Stimulated activated naive B cell treated with anti-CD40 and anti-IgM and Interleukin-4, amounts not matched to agents 10 μg/mL and 1 μg/mL and 100 μg/mL, for 72 hours (primary cell): ENCODE results near the gene SIGLEC1.
A peak's percentile ranks its signal among the peaks of the same experiment; 100 is the strongest.

Source experiments
- ATAC-seq, 2 donors: fragments of 150-1000 bp; cut with Tn5 transposase; replicated peaks; 2 replicates each; pipeline ENCODE4 v1.10.0; 2021; ENCODE audit warnings: moderate library complexity in 1 of 2
- DNase-seq: peaks from one replicate; pipeline ENCODE4 v3.0.0; 2021
- H3K27ac Mint-ChIP-seq: one replicate; pipeline ENCODE4 v1.8.0; 2022; ENCODE audit warnings: mild to moderate bottlenecking, mixed read lengths
- H3K27me3 Mint-ChIP-seq, 2 donors: one replicate each; pipeline ENCODE4 v1.8.0; 2022; ENCODE audit warnings: mixed read lengths in 2 of 2
- H3K36me3 Mint-ChIP-seq, 2 donors: one replicate each; pipeline ENCODE4 v1.8.0; 2022; ENCODE audit warnings: mixed read lengths in 2 of 2, mild to moderate bottlenecking in 1 of 2
- H3K4me1 Mint-ChIP-seq, 2 donors: one replicate each; pipeline ENCODE4 v1.8.0; 2022; ENCODE audit warnings: mixed read lengths in 2 of 2, mild to moderate bottlenecking in 1 of 2
- H3K4me3 Mint-ChIP-seq, 2 donors: one replicate each; pipeline ENCODE4 v1.8.0; 2022; ENCODE audit warnings: mild to moderate bottlenecking in 2 of 2, mixed read lengths in 2 of 2, moderate library complexity in 1 of 2
- H3K9me3 Mint-ChIP-seq, 2 donors: one replicate each; pipeline ENCODE4 v1.8.0; 2022; ENCODE audit warnings: mixed read lengths in 2 of 2, mild to moderate bottlenecking in 1 of 2

The SIGLEC1 gene

DNA sequence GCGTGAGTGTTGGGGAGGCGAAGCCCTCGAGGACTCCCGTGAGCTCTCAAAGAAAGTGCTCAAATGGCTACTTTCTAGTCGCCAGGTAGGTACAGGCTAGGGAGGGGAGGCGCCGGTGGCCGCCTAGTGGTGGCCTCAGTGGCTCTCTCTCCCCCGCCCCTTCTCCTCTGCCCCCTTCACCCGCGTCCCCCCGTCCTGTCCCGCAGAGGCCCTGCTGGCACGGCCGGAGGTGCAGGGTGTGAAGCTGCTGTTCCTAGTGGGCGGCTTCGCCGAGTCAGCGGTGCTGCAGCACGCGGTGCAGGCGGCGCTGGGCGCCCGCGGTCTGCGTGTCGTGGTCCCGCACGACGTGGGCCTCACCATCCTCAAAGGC is 38.9 kb upstream of the SIGLEC1 start:
- ATAC-seq, result no peak
- Mint-ChIP-seq H3K36me3 (peaks cover 9 to 14% of the 10 kb centered on the region in 2 donors), H3K4me3 (no peak overlapping the region), H3K9me3 (no peaks in the 10 kb centered on the region), H3K4me1 (peaks cover 5 to 17% of the 10 kb centered on the region in 2 donors), H3K27me3 (peaks cover 19 to 25% of the 10 kb centered on the region in 2 donors), H3K27ac (no peak overlapping the region)
- no peak for DNase-seq

GRCh38 chr20:3749689-3750531 is 37.5 kb upstream of the SIGLEC1 start:
- H3K27me3 Mint-ChIP-seq, result peaks cover 29 to 38% of the 10 kb centered on the region in 2 donors
- DNase-seq (no peak), ATAC-seq (peak; percentile 24 to 47)

DNA sequence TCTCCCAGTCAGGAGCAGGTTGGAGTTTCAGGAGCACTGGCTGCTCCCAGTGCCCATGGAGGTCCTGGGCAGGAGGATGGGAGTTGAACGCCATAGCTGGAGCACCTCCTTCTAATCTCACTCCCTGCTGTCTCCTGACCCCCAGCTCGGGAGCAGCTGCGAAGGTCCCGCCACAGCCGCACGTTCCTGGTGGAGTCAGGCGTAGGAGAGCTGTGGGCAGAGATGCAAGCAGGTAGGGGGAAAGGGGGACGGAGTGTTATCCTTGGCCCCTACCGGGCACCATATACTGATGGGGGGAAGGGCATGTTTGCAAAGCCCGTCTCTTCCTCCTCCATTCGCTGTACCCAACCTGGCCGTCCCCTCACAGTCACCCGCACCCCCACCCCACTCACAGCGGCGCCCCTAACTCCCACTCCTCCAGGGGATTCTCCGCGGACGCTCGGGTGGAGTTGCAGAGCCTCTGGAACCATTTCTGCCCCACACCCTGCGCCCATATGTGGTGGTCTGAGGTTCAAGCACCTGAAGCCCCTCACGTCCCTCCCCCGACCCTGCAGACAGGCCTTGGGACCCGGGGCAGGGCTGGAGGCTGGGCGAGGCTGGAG is 36.8 kb upstream of the SIGLEC1 start:
- Mint-ChIP-seq H3K36me3 (peaks cover 4% of the 10 kb centered on the region in 2 donors), H3K9me3 (peaks cover 0 to 1% of the 10 kb centered on the region in 2 donors), H3K4me1 (peaks cover 14 to 32% of the 10 kb centered on the region in 2 donors), H3K4me3 (no peak overlapping the region), H3K27ac (no peak overlapping the region), H3K27me3 (peaks cover 36 to 46% of the 10 kb centered on the region in 2 donors)
- DNase-seq, result no peak
- no peak for ATAC-seq

More at GRCh38 chr20:3749689-3750531, 37.5 kb upstream of the SIGLEC1 start:
- H3K9me3 Mint-ChIP-seq, result peaks cover 0 to under 1% of the 10 kb centered on the region in 2 donors
- H3K27ac Mint-ChIP-seq, result no peak overlapping the region
- H3K4me3 Mint-ChIP-seq, result no peak overlapping the region
- H3K36me3 Mint-ChIP-seq, result peaks cover 8 to 9% of the 10 kb centered on the region in 2 donors
- peaks cover 9 to 25% of the 10 kb centered on the region in 2 donors for H3K4me1 Mint-ChIP-seq

DNA sequence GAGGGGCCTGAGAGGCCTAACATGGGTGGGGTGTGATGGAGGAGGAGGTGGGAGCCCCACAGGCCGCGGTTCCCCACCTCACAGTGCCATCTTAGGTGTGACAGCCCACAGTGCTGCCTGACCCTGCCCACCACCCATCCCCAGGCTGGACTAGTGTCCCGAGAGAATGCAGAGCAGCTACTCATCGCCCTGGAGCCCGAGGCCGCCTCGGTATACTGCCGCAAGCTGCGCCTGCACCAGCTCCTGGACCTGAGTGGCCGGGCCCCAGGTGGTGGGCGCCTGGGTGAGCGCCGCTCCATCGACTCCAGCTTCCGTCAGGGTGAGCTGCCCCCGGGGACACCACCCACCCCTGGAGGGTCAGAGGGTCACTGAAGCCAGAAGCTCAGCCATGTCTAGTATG is 35.7 kb upstream of the SIGLEC1 start:
- H3K4me1 Mint-ChIP-seq, result peaks cover 14 to 29% of the 10 kb centered on the region in 2 donors
- peaks cover 4% of the 10 kb centered on the region in 2 donors for H3K36me3 Mint-ChIP-seq
- no peak overlapping the region for H3K4me3 Mint-ChIP-seq
- peaks cover 0 to 1% of the 10 kb centered on the region in 2 donors for H3K9me3 Mint-ChIP-seq
- ATAC-seq (no peak), DNase-seq (no peak)
- H3K27me3 Mint-ChIP-seq, result peaks cover 36 to 47% of the 10 kb centered on the region in 2 donors
- no peak overlapping the region for H3K27ac Mint-ChIP-seq

- Mint-ChIP-seq H3K27me3 (peaks cover 36 to 47% of the 10 kb centered on the region in 2 donors), H3K4me3 (no peak overlapping the region), H3K36me3 (peaks cover 2 to 3% of the 10 kb centered on the region in 2 donors), H3K27ac (no peak overlapping the region), H3K9me3 (peaks cover 0 to 1% of the 10 kb centered on the region in 2 donors), H3K4me1 (peaks cover 13 to 23% of the 10 kb centered on the region in 2 donors)
- ATAC-seq (no peak), DNase-seq (no peak)
Observed at GRCh38 chr20:3747471-3747870, 35.1 kb upstream of the SIGLEC1 start.

DNA sequence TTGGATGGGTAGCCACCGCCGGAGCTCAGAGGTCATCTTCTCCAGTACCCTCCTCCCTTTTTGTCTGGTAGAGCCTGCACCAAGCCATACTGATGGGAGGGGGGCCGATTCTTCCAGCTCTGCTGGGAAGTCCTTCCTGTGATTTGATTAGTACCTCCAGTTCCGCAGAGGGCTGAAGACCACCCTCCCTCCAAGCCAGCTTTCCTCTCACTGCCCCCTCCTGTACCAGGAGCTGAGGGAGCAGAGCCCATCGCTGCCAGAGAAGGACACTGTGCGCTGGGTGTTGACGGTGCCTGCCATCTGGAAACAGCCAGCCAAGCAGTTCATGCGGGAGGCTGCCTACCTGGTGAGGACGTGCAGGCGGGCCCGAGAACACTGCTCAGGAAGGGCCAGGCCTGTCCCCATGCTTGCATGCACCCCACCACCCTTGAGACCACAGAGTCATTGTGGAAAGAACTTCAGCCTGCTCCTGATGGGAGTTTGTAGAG is 33.3 kb upstream of the SIGLEC1 start:
- no peak overlapping the region for H3K27ac Mint-ChIP-seq
- DNase-seq, result no peak
- no peaks in the 10 kb centered on the region for H3K36me3 Mint-ChIP-seq
- peaks cover 0 to 1% of the 10 kb centered on the region in 2 donors for H3K9me3 Mint-ChIP-seq
- peaks cover 10 to 16% of the 10 kb centered on the region in 2 donors for H3K4me1 Mint-ChIP-seq
- peaks cover 36 to 47% of the 10 kb centered on the region in 2 donors for H3K27me3 Mint-ChIP-seq
- H3K4me3 Mint-ChIP-seq, result peak overlapping the region; percentile 22 to 44
- ATAC-seq, result no peak

GRCh38 chr20:3744806-3745685 is 32.6 kb upstream of the SIGLEC1 start:
- peak; percentile 73 to 82 for ATAC-seq
- Mint-ChIP-seq H3K4me1 (peaks cover 10 to 16% of the 10 kb centered on the region in 2 donors), H3K36me3 (no peaks in the 10 kb centered on the region), H3K4me3 (peak overlapping the region; percentile 74 to 75), H3K27ac (peak overlapping the region; percentile 26), H3K27me3 (peaks cover 41 to 47% of the 10 kb centered on the region in 2 donors), H3K9me3 (peaks cover 0 to 1% of the 10 kb centered on the region in 2 donors)
- peak; percentile 68 for DNase-seq

GRCh38 chr20:3744037-3744436 is 31.6 kb upstream of the SIGLEC1 start:
- peaks cover 10 to 16% of the 10 kb centered on the region in 2 donors for H3K4me1 Mint-ChIP-seq
- no peak for ATAC-seq
- no peak for DNase-seq
- H3K9me3 Mint-ChIP-seq, result peaks cover 0 to 1% of the 10 kb centered on the region in 2 donors
- no peak overlapping the region for H3K27ac Mint-ChIP-seq
- H3K36me3 Mint-ChIP-seq, result no peaks in the 10 kb centered on the region
- H3K27me3 Mint-ChIP-seq, result peaks cover 41 to 46% of the 10 kb centered on the region in 2 donors
- H3K4me3 Mint-ChIP-seq, result no peak overlapping the region

DNA sequence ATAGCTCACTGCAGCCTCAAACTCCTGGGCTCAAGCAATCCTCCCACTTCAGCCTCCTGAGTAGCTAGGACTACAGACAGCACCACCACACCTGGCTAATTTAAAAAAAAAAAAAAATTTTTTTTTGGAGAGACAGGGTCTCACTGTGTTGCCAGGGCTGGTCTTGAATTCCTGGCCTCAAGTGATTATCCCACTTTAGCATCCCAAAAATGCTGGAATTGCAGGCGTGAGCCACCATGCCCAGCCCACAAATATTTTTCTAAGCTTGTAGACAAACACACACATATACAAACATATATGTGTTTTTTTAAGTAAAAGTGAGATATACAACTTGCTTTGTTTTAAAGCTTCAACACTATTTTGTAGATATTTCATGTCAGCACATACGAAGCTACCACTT is 30.9 kb upstream of the SIGLEC1 start:
- no peak for ATAC-seq

GRCh38 chr20:3741836-3742458 is 29.5 kb upstream of the SIGLEC1 start:
- Mint-ChIP-seq H3K4me3 (no peak overlapping the region), H3K4me1 (peaks cover 10 to 16% of the 10 kb centered on the region in 2 donors), H3K27me3 (peaks cover 28% of the 10 kb centered on the region in 2 donors), H3K9me3 (peaks cover 0 to 1% of the 10 kb centered on the region in 2 donors), H3K27ac (no peak overlapping the region), H3K36me3 (no peaks in the 10 kb centered on the region)
- DNase-seq (no peak), ATAC-seq (no peak)

More for the DNA sequence above, 30.9 kb upstream of the SIGLEC1 start:
- H3K9me3 Mint-ChIP-seq, result peaks cover 0 to 1% of the 10 kb centered on the region in 2 donors
- no peak overlapping the region for H3K4me3 Mint-ChIP-seq
- peaks cover 10 to 16% of the 10 kb centered on the region in 2 donors for H3K4me1 Mint-ChIP-seq
- no peaks in the 10 kb centered on the region for H3K36me3 Mint-ChIP-seq
- peaks cover 37 to 38% of the 10 kb centered on the region in 2 donors for H3K27me3 Mint-ChIP-seq
- no peak for DNase-seq
- H3K27ac Mint-ChIP-seq, result no peak overlapping the region

- DNase-seq (no peak), ATAC-seq (no peak)
- Mint-ChIP-seq H3K36me3 (no peaks in the 10 kb centered on the region), H3K4me1 (peaks cover 10 to 16% of the 10 kb centered on the region in 2 donors), H3K27ac (no peak overlapping the region), H3K27me3 (peaks cover 17 to 19% of the 10 kb centered on the region in 2 donors), H3K9me3 (peaks cover 0 to 1% of the 10 kb centered on the region in 2 donors), H3K4me3 (no peak overlapping the region)
Observed at GRCh38 chr20:3740615-3741301, 28.4 kb upstream of the SIGLEC1 start.

GRCh38 chr20:3739926-3740451 is 27.6 kb upstream of the SIGLEC1 start:
- no peak for ATAC-seq
- no peaks in the 10 kb centered on the region for H3K36me3 Mint-ChIP-seq
- no peak overlapping the region for H3K27ac Mint-ChIP-seq
- no peak overlapping the region for H3K4me3 Mint-ChIP-seq
- DNase-seq, result no peak
- peaks cover 9 to 13% of the 10 kb centered on the region in 2 donors for H3K27me3 Mint-ChIP-seq
- peaks cover 0 to 1% of the 10 kb centered on the region in 2 donors for H3K9me3 Mint-ChIP-seq
- H3K4me1 Mint-ChIP-seq, result peaks cover 7 to 9% of the 10 kb centered on the region in 2 donors
